ENCODE measurements around the gene TENM3.

DNA sequence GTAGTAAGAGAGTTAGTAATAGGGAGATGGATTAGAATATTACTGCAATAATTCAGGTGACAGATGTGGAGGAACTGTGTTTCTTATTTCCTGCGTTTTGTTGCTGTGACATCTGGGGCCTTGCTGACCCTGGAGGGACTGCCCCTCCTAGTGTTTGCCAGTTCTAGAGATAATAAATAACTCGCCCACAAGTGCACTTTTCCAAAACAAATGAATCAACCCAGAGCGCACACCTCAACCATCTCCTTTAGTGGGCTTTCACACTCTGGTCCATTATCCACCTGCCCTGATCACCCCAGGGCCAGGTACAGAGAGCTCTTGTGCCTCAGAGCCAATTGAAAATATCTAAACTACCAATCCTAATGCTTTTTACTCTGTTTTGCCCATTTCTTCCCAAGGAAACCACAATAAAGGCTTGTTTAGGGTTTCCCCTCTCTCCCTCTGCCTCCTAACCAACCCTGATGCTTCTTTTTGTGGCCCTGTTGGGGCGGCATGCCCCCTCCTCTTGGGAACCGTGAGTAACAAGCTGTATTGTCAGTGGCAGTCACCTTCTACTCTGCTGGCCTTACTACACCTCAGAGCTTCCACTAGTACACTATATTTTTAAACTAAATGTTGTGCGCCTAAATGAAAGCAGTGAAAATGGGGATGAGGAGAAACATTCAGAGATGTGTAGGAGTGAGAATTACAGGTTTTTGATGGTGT, 270.5 kb downstream of the TENM3 start:
- TF ChIP-seq EZH2 (IDR thresholded peaks at IDR 0.05; ENCODE audit: borderline replicate concordance, low read depth, low read length, severe bottlenecking): no peak
- TF ChIP-seq, protein P1, sequence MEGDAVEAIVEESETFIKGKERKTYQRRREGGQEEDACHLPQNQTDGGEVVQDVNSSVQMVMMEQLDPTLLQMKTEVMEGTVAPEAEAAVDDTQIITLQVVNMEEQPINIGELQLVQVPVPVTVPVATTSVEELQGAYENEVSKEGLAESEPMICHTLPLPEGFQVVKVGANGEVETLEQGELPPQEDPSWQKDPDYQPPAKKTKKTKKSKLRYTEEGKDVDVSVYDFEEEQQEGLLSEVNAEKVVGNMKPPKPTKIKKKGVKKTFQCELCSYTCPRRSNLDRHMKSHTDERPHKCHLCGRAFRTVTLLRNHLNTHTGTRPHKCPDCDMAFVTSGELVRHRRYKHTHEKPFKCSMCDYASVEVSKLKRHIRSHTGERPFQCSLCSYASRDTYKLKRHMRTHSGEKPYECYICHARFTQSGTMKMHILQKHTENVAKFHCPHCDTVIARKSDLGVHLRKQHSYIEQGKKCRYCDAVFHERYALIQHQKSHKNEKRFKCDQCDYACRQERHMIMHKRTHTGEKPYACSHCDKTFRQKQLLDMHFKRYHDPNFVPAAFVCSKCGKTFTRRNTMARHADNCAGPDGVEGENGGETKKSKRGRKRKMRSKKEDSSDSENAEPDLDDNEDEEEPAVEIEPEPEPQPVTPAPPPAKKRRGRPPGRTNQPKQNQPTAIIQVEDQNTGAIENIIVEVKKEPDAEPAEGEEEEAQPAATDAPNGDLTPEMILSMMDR (IDR thresholded peaks at IDR 0.05; ENCODE audit: extremely low read depth in 1 of 2, insufficient read depth in 1 of 2, low read depth in 1 of 2, low read length in 2 of 2): no peak
- TF ChIP-seq POLR2A (IDR thresholded peaks at IDR 0.05; ENCODE audit: low read depth, low read length): no peak
- no peak for TF ChIP-seq POLR2AphosphoS5 (IDR thresholded peaks at IDR 0.05; ENCODE audit: insufficient read depth, low read depth, low read length)
- TF ChIP-seq GATA2 (IDR thresholded peaks at IDR 0.05; ENCODE audit: insufficient read depth, insufficient read length, low read depth, low read length): no peak
- TF ChIP-seq MYC (IDR thresholded peaks at IDR 0.05; ENCODE audit: low read depth, low read length): no peak
- TF ChIP-seq JUN (IDR thresholded peaks at IDR 0.05; ENCODE audit: borderline replicate concordance, insufficient read depth, insufficient read length, low read depth): no peak
